ENCODE data around the gene CNFN. TPM values are rescaled to one million over a fixed set of nuclear protein-coding genes. Genes with fewer than 3 reads are reported as not detected.
A peak's percentile ranks its signal among the peaks of the same experiment; 100 is the strongest.

The CNFN gene
- total and polyA plus RNA-seq, 9 donors = 0.47 to 0.91 TPM; not detected in 7

DNA sequence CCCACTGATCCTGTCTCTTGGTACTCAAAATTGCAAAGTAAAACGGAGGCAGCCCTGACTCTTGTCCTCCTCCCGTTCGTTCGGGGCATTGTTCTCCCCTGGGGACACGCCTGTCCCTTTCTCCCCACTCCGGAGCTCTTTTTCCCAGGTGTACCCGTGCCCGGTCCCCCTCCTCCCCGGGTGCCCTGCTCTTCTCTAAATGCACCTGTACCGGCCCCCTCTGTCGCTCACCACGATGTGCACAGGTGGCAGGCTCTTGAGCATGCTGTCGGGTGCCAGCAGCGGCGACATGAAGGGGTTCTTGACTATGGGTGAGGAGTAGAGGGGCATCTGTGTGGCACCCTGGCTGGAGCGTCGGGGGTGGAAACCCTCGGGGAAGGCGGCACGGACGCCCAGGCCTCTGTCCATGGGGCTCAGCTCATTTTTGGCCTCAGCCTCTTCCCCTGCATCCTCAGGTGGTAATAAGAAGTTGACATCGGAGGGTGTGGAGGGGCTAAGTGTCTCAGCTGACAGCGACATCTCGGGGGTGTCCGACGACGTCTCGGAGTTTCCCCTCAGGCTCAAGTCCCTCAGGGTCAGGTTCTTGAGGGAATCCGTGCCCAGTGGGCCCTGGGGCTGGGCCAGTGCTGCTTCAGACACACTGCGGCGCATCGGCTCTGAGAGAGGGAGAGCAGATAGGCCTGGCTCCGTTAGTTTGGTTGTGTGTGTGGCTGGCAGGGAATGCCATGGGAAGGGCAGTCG is 12.4 kb upstream of the CNFN start:
- Histone ChIP-seq H3K4me1 (ENCODE audit: insufficient read depth) (peaks cover 6% of the 10 kb centered on the region), H3K9me3 (no peaks in the 10 kb centered on the region), H3K27ac (no peak overlapping the region), H3K27me3 (no peaks in the 10 kb centered on the region), H3K36me3 (no peaks in the 10 kb centered on the region), H3K4me3 (no peak overlapping the region)
- DNase-seq = peak in 2 of 5 donors; percentile 38 to 45
- intact Hi-C loops (cut with DNase I) = no loop called here
- TF ChIP-seq POLR2A (IDR thresholded peaks at IDR 0.05) (no peak), EP300 (IDR thresholded peaks at IDR 0.05) (no peak)
- TF ChIP-seq, protein P1, sequence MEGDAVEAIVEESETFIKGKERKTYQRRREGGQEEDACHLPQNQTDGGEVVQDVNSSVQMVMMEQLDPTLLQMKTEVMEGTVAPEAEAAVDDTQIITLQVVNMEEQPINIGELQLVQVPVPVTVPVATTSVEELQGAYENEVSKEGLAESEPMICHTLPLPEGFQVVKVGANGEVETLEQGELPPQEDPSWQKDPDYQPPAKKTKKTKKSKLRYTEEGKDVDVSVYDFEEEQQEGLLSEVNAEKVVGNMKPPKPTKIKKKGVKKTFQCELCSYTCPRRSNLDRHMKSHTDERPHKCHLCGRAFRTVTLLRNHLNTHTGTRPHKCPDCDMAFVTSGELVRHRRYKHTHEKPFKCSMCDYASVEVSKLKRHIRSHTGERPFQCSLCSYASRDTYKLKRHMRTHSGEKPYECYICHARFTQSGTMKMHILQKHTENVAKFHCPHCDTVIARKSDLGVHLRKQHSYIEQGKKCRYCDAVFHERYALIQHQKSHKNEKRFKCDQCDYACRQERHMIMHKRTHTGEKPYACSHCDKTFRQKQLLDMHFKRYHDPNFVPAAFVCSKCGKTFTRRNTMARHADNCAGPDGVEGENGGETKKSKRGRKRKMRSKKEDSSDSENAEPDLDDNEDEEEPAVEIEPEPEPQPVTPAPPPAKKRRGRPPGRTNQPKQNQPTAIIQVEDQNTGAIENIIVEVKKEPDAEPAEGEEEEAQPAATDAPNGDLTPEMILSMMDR (IDR thresholded peaks at IDR 0.05) = no peak
- WGBS, 3 donors = 62 to 69% (median 66%) methylated on average over 34 of the region's 34 CpGs

DNA sequence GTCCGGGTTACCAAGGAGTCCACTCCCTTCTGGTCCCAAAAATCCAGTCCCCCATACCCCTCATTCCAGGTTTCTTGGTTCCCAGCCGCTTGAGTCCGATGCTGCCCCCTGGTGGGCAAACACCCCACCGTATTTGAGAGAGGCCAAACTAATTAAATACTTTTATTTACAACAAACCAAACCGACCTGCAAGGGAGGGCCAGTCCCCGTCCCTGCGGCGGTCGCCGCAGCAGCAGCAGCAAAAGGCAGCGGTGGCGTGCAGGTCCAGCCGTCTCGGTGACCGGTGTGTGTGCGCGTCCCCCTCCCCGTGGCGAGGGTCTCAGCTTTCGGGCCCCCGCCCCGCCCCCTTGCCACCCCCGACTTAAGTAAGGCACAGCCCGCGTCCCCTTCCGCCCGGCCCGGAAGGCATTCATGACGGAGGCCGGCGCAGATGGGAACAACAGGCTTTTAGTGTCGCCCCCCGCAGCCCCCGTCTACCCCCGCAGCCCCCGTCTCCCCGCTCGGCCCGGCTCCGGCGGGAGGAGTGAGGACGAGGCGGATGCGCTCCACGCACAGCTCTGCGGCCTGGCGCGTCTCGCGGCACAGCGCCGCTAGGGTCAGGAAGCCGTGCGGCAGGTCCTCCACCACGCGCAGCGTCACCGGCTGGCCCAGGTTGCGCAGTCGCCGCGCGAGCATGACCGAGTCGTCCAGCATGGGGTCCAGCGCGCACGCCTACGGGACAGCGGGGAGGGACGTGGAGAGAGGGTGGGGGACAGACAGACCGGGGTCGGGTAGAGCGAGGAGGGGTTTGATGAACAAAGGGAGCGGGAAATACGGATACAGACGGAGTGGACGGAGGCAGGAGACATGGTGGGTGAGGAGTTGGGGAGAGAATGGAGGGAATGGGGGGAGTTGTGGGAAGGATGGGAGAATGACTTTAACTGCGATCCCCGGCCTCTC is 11.5 kb upstream of the CNFN start:
- Histone ChIP-seq H3K4me3 (peak overlapping the region; percentile 49), H3K9me3 (no peaks in the 10 kb centered on the region), H3K4me1 (ENCODE audit: insufficient read depth) (peaks cover 9% of the 10 kb centered on the region), H3K27ac (no peak overlapping the region), H3K27me3 (no peaks in the 10 kb centered on the region), H3K36me3 (no peaks in the 10 kb centered on the region)
- WGBS, 3 donors = 1% methylated on average over 78 to 80 of the region's 80 CpGs
- intact Hi-C loops (cut with DNase I) = no loop called here
- TF ChIP-seq, protein P1 (IDR thresholded peaks at IDR 0.05) = peak; percentile 60 to 85 (median 65)
- TF ChIP-seq EP300 (IDR thresholded peaks at IDR 0.05) = no peak
- DNase-seq = peak; percentile 76 to 88 (median 88)

DNA sequence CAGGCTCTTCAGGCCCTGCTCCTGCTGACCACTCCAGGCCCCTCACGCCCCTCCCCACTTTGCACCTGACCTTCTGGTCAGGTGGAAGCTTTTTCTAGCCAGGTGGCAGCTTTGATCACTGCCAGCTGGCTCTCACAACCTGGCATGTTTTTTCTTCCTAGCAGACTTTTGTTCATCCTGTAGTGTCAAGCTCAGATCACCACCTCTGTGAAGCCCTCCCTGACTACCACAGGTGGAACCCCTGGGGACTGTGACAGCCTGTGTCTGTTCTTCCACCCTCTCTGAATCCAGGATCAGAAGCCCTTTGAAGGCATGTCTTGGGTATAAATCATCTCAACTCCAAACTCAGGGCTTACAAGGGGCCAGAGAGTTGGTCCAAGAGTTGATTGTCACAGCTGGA is 10.3 kb upstream of the CNFN start:
- Histone ChIP-seq H3K27me3 (no peaks in the 10 kb centered on the region), H3K36me3 (no peaks in the 10 kb centered on the region), H3K4me1 (ENCODE audit: insufficient read depth) (peaks cover 9% of the 10 kb centered on the region), H3K27ac (no peak overlapping the region), H3K4me3 (no peak overlapping the region), H3K9me3 (no peaks in the 10 kb centered on the region)
- intact Hi-C loops (cut with DNase I) = no loop called here
- DNase-seq = no peak
- 89 to 100% (median 89%) methylated on average over 1 of the region's 1 CpG for WGBS, 3 donors
- TF ChIP-seq POLR2A (IDR thresholded peaks at IDR 0.05) (no peak), EP300 (IDR thresholded peaks at IDR 0.05) (no peak)
- TF ChIP-seq, protein P1 (IDR thresholded peaks at IDR 0.05) = no peak

DNA sequence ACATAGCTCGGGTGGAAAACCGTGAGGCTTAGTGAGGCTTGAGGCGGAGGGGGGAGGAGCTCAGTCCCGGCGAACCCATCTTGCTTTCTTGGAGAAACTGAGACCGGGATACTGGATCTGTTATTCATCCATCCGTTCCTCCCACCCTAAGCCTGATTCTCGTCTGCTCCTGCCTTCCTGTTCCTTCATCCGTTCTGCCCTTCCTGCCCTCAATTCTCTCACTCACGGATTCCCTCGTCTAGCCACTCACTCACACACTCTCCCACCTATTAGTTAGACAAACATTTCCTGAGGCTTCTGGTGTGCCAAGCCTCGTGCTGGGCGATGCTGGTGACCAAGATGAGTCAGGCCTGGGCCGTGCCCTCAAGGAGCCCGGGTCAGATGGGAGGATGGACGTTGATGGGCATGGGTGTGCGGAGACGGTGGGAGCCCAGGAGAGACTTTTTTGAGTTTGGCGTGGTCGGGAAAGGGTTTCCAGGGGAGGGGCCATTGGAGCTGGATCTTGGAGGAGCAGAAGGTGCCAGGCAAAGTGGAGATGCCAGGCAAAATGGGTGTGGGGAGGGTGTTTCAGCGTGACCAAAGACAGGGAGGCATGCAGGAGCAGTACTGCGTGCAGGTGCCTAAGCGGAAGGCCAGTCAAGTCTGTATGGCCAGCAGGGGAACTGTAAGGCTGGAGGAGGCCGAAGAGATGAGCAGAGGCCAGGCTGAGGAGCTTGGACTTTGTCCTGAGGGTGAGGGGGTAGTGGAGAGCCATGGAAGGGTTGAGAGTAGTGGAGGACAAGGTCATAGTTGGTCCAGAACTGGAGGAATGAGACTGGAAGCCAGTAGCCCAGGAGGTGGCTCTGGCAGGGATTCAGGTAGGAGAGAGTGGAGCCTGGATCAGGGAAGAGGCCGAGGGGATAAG is 7.4 kb upstream of the CNFN start:
- TF ChIP-seq EP300 (IDR thresholded peaks at IDR 0.05) (no peak), POLR2A (IDR thresholded peaks at IDR 0.05) (no peak)
- TF ChIP-seq, protein P1 (IDR thresholded peaks at IDR 0.05) = no peak
- Histone ChIP-seq H3K9me3 (no peaks in the 10 kb centered on the region), H3K27me3 (no peaks in the 10 kb centered on the region), H3K36me3 (no peaks in the 10 kb centered on the region), H3K27ac (no peak overlapping the region), H3K4me1 (ENCODE audit: insufficient read depth) (peaks cover 9% of the 10 kb centered on the region), H3K4me3 (peak overlapping the region; percentile 41)
- DNase-seq = peak in 1 of 5 donors; percentile 41
- 20 to 23% (median 20%) methylated on average over 25 of the region's 25 CpGs for WGBS, 3 donors
- intact Hi-C loops (cut with DNase I) = loop anchor here in 1 of 4 donors (10.0 kb wide), 1 partner anchor 153 kb away; the partner anchor contains the start of gene GSK3A

Data from ovary (tissue), 9 donors.